ENCODE results near the gene CDH4.

Gene CDH4

GRCh38 chr20:61251529-61252393 lies at the start of gene CDH4:
TSS of gene CDH4 (plus strand) at chr20:61252261.
- in situ Hi-C loops (cut with HindIII; ENCODE audit: low sequenced_read_pairs): no loop called here
- peak within 1 kb of the TSS; percentile 53 for H3K4me3 ChIP-seq (ENCODE audit: low read depth, low read length)

GRCh38 chr20:61203320-61203719 lies 48.7 kb upstream of the CDH4 start:
- in situ Hi-C loops (cut with HindIII; ENCODE audit: low sequenced_read_pairs): no loop called here
- H3K4me3 ChIP-seq (ENCODE audit: low read depth, low read length): no peak overlapping the region
- no peak for DNase-seq (ENCODE audit: low read depth, low spot score)
- TF ChIP-seq CTCF (IDR thresholded peaks at IDR 0.05; ENCODE audit: low read depth, low read length): no peak

More at GRCh38 chr20:61251529-61252393, at the start of gene CDH4:
- TF ChIP-seq CTCF (IDR thresholded peaks at IDR 0.05; ENCODE audit: low read depth, low read length): no peak
- no peak for DNase-seq (ENCODE audit: low read depth, low spot score)

GRCh38 chr20:61204206-61204605 lies 47.9 kb upstream of the CDH4 start:
- in situ Hi-C loops (cut with HindIII; ENCODE audit: low sequenced_read_pairs): no loop called here
- TF ChIP-seq CTCF (IDR thresholded peaks at IDR 0.05; ENCODE audit: low read depth, low read length): no peak
- H3K4me3 ChIP-seq (ENCODE audit: low read depth, low read length): no peak overlapping the region
- no peak for DNase-seq (ENCODE audit: low read depth, low spot score)

- no peak overlapping the region for H3K4me3 ChIP-seq (ENCODE audit: low read depth, low read length)
- TF ChIP-seq CTCF (IDR thresholded peaks at IDR 0.05; ENCODE audit: low read depth, low read length): no peak
- DNase-seq (ENCODE audit: low read depth, low spot score): no peak
- in situ Hi-C loops (cut with HindIII; ENCODE audit: low sequenced_read_pairs): no loop called here
These were observed 46.3 kb upstream of the CDH4 start for GRCh38 chr20:61205769-61206168.

GRCh38 chr20:61210862-61211261 lies 41.2 kb upstream of the CDH4 start:
- no peak for TF ChIP-seq CTCF (IDR thresholded peaks at IDR 0.05; ENCODE audit: low read depth, low read length)
- no peak for DNase-seq (ENCODE audit: low read depth, low spot score)
- no peak overlapping the region for H3K4me3 ChIP-seq (ENCODE audit: low read depth, low read length)
- in situ Hi-C loops (cut with HindIII; ENCODE audit: low sequenced_read_pairs): no loop called here

- no peak overlapping the region for H3K4me3 ChIP-seq (ENCODE audit: low read depth, low read length)
- in situ Hi-C loops (cut with HindIII; ENCODE audit: low sequenced_read_pairs): no loop called here
- DNase-seq (ENCODE audit: low read depth, low spot score): no peak
- no peak for TF ChIP-seq CTCF (IDR thresholded peaks at IDR 0.05; ENCODE audit: low read depth, low read length)
These were observed 34.2 kb upstream of the CDH4 start for GRCh38 chr20:61217848-61218247.

All from astrocyte of the spinal cord (primary cell).